Body of pancreas (tissue), 4 donors: Measurements from ENCODE around the gene DIS3L2. TPM values are rescaled to one million over a fixed set of nuclear protein-coding genes. Genes with fewer than 3 reads are reported as not detected.

ENCODE experiments used
- ATAC-seq: fragments of 150-250 bp; one replicate; pipeline ENCODE4 v1.9.1; 2016
- DNase-seq, 4 donors: peaks; one replicate each; pipeline ENCODE4 v3.0.0-alpha.2; 2019
- H3K27ac ChIP-seq, 4 donors: fragments of 200-600 bp; sonication (generic); 1 replicate in 3 of 4; 2 replicates in 1 of 4; pipeline versions ENCODE4 v1.5.1 to v1.6.1; 2016 to 2019; ENCODE audit warnings: mild to moderate bottlenecking in 1 of 4, mixed read lengths in 1 of 4, moderate library complexity in 1 of 4
- H3K27me3 ChIP-seq, 2 donors: fragments of 200-600 bp; sonication (generic); one replicate each; pipeline ENCODE4 v1.6.0; 2016; ENCODE audit warnings: mild to moderate bottlenecking in 1 of 2
- H3K36me3 ChIP-seq, 2 donors: fragments of 200-600 bp; sonication (generic); replicated peaks in 1 of 2; 2 replicates each; pipeline ENCODE4 v1.5.1; 2016; ENCODE audit warnings: low read depth in 2 of 2; ENCODE audit not compliant: insufficient read depth in 1 of 2
- H3K4me1 ChIP-seq: fragments of 200-600 bp; sonication (generic); one replicate; pipeline ENCODE4 v1.6.0; 2016
- H3K4me3 ChIP-seq, 2 donors: fragments of 200-600 bp; sonication (generic); 1 replicate in 1 of 2; 2 replicates in 1 of 2; pipeline ENCODE4 v1.5.1; 2016 to 2019
- H3K9me3 ChIP-seq, 3 donors: fragments of 200-600 bp; sonication (generic); 1 replicate in 2 of 3; 2 replicates in 1 of 3; pipeline ENCODE4 v1.5.1; 2016
- CTCF ChIP-seq, 7 experiments: fragments of 450-650 bp in 4 of 7; fragments of 200-600 bp in 3 of 7; sonication (generic) in 3 of 7; IDR thresholded peaks; one replicate each; pipeline ENCODE4 v1.5.1; 2016 to 2019; ENCODE audit warnings: antibody characterized with exemption in 7 of 7
- POLR2A ChIP-seq, 3 donors: fragments of 450-650 bp; IDR thresholded peaks; one replicate each; pipeline ENCODE4 v1.6.1; 2016; ENCODE audit warnings: antibody characterized with exemption in 3 of 3, mild to moderate bottlenecking in 2 of 3
- WGBS, 2 donors: methylation state at CpG; one replicate each; pipeline ENCODE4 v1.1.5; 2017; 5-methylcytosine and 5-hydroxymethylcytosine counted together
- intact Hi-C: fragments of 100-400 bp; cut with DNase I; formaldehyde crosslinking; loops from one replicate; pipeline ENCODE4 v1.15.1; 2023
- total RNA-seq, 2 donors: library from RNA; depleted of rRNA; stranded (reverse); fragments of >200 nt; gene quantifications; one replicate each; pipeline ENCODE4 v1.1.0, GENCODE V29; 2016

Gene DIS3L2
- total RNA-seq, 2 donors from 2014 or later: 27.8 to 113 TPM

GRCh38 chr2:232286001-232286868 lies 324.7 kb downstream of the DIS3L2 start:
- TF ChIP-seq CTCF (IDR thresholded peaks at IDR 0.05) (no peak), POLR2A (IDR thresholded peaks at IDR 0.05) (no peak)
- Histone ChIP-seq H3K4me3 (no peak overlapping the region), H3K9me3 (no peaks in the 10 kb centered on the region), H3K27ac (no peak overlapping the region), H3K27me3 (no peaks in the 10 kb centered on the region), H3K4me1 (no peaks in the 10 kb centered on the region), H3K36me3 (no peaks in the 10 kb centered on the region)
- no peak for ATAC-seq
- intact Hi-C loops: no loop called here
- DNase-seq: no peak
- 86% methylated on average over 5 of the region's 5 CpGs for WGBS, 2 donors

GRCh38 chr2:232287316-232287715 lies 325.8 kb downstream of the DIS3L2 start:
- TF ChIP-seq CTCF (IDR thresholded peaks at IDR 0.05) (no peak), POLR2A (IDR thresholded peaks at IDR 0.05) (no peak)
- ATAC-seq (no peak), DNase-seq (no peak)
- H3K27me3 ChIP-seq: no peaks in the 10 kb centered on the region
- WGBS, 2 donors: 86 to 91% methylated on average over 7 to 8 of the region's 8 CpGs
- no peaks in the 10 kb centered on the region for H3K4me1 ChIP-seq
- intact Hi-C loops: no loop called here
- H3K27ac ChIP-seq: no peak overlapping the region
- H3K9me3 ChIP-seq: no peaks in the 10 kb centered on the region
- H3K36me3 ChIP-seq: no peaks in the 10 kb centered on the region
- no peak overlapping the region for H3K4me3 ChIP-seq

GRCh38 chr2:232288489-232289030 lies 327.0 kb downstream of the DIS3L2 start:
- no peaks in the 10 kb centered on the region for H3K27me3 ChIP-seq
- no peak for TF ChIP-seq CTCF (IDR thresholded peaks at IDR 0.05)
- TF ChIP-seq POLR2A (IDR thresholded peaks at IDR 0.05): no peak
- 82 to 90% methylated on average over 4 of the region's 4 CpGs for WGBS, 2 donors
- no peaks in the 10 kb centered on the region for H3K4me1 ChIP-seq
- intact Hi-C loops: no loop called here
- no peaks in the 10 kb centered on the region for H3K9me3 ChIP-seq
- H3K36me3 ChIP-seq: no peaks in the 10 kb centered on the region
- no peak overlapping the region for H3K27ac ChIP-seq
- no peak overlapping the region for H3K4me3 ChIP-seq
- DNase-seq (no peak), ATAC-seq (no peak)

- no peaks in the 10 kb centered on the region for H3K4me1 ChIP-seq
- WGBS, 2 donors: 94 to 97% methylated on average over 8 of the region's 8 CpGs
- H3K36me3 ChIP-seq: no peaks in the 10 kb centered on the region
- ATAC-seq: no peak
- no peaks in the 10 kb centered on the region for H3K27me3 ChIP-seq
- DNase-seq: no peak
- intact Hi-C loops: no loop called here
- no peak for TF ChIP-seq POLR2A (IDR thresholded peaks at IDR 0.05)
- no peak for TF ChIP-seq CTCF (IDR thresholded peaks at IDR 0.05)
- H3K9me3 ChIP-seq: no peaks in the 10 kb centered on the region
- H3K4me3 ChIP-seq: no peak overlapping the region
- H3K27ac ChIP-seq: no peak overlapping the region
Measured at GRCh38 chr2:232290668-232291067, 329.2 kb downstream of the DIS3L2 start.
